HepG2 (cell line): ENCODE results near the gene CEP164. TPM values are rescaled to one million over a fixed set of nuclear protein-coding genes. Genes with fewer than 3 reads are reported as not detected.

Experiments used
- ATAC-seq: fragments of 200-7000 bp; cut with Tn5 transposase; 3 replicates; pipeline ENCODE4 v1.9.1; 2020; ENCODE audit warnings: mild to moderate bottlenecking, moderate library complexity
- BruUV-seq: library from RNA; stranded (reverse); fragments of 400-500 nt; replicated peaks from 2 replicates; lab custom pipeline; 2021; lab: Mats Ljungman, UMichigan
- CTCF ChIA-PET: fragments of 300-600 bp; formaldehyde crosslinking; extraction: SDS; loops from one replicate; lab custom pipeline; 2021; ENCODE audit warnings: low total read pairs, inconsistent platforms, low intra/inter-chr PET ratio; lab: Yijun Ruan, JAX
- POLR2A ChIA-PET: fragments of 350-600 bp; sonication (Branson Sonifier 250); formaldehyde crosslinking; loops from one replicate; lab custom pipeline; 2020; ENCODE audit warnings: antibody characterized with exemption, inconsistent platforms; lab: Yijun Ruan, JAX
- DNase-seq: peaks from one replicate; pipeline ENCODE4 v3.0.0-alpha.2; 2015; ENCODE audit warnings: low spot score
- FAIRE-seq: peaks from 3 replicates; lab custom pipeline; 2011; peaks lifted over from hg19 to GRCh38; lab: Jason Lieb, UNC
- H2AFZ ChIP-seq: one replicate; pipeline ENCODE4 v1.6.1; 2011; ENCODE audit warnings: low read length, inconsistent platforms
- H3K27ac ChIP-seq: fragments of 300-600 bp; 3 replicates; pipeline ENCODE4 v1.8.0; 2011; ENCODE audit warnings: mixed run types, mild to moderate bottlenecking, mixed read lengths, low read length, inconsistent platforms; ENCODE audit not compliant: insufficient read depth; ENCODE audit errors: extremely low read length
- H3K27me3 ChIP-seq, 2 experiments: fragments of 200-600 bp in 1 of 2; 2 replicates in 1 of 2; 3 replicates in 1 of 2; pipeline versions ENCODE4 v1.6.0 to v1.8.0; 2011; ENCODE audit warnings: low read length in 2 of 2, mild to moderate bottlenecking in 2 of 2, moderate library complexity in 2 of 2, inconsistent platforms in 1 of 2; ENCODE audit not compliant: insufficient read depth in 2 of 2, control insufficient read depth in 1 of 2
- H3K36me3 ChIP-seq, 2 experiments: fragments of 200-600 bp in 1 of 2; replicated peaks in 1 of 2; 2 replicates in 1 of 2; 3 replicates in 1 of 2; pipeline versions ENCODE4 v1.5.1 to v1.8.0; 2011; ENCODE audit warnings: low read length in 2 of 2, inconsistent platforms in 1 of 2; ENCODE audit not compliant: insufficient read depth in 2 of 2, control insufficient read depth in 1 of 2
- H3K4me1 ChIP-seq: 2 replicates; pipeline ENCODE4 v1.5.1; 2012; ENCODE audit warnings: low read length, inconsistent platforms; ENCODE audit not compliant: insufficient read depth
- H3K4me2 ChIP-seq: 2 replicates; pipeline ENCODE4 v1.6.0; 2011; ENCODE audit warnings: low read depth, low read length, inconsistent platforms
- H3K4me3 ChIP-seq, 3 experiments: fragments of 200-600 bp in 1 of 3; sonication (generic), shearing (Covaris generic) in 1 of 3; replicated peaks in 1 of 3; 2 replicates each; pipeline ENCODE4 v1.5.1; 2011 to 2016; ENCODE audit warnings: low read length in 3 of 3, inconsistent platforms in 2 of 3, low read depth in 2 of 3, mild to moderate bottlenecking in 2 of 3, control low read depth in 1 of 3, mixed read lengths in 1 of 3; ENCODE audit not compliant: insufficient read depth in 1 of 3
- H3K79me2 ChIP-seq: one replicate; pipeline ENCODE4 v1.6.1; 2011; ENCODE audit warnings: low read length, inconsistent platforms; ENCODE audit not compliant: insufficient read depth
- H3K9ac ChIP-seq: 2 replicates; pipeline ENCODE4 v1.6.0; 2011; ENCODE audit warnings: mild to moderate bottlenecking, low read depth, low read length, inconsistent platforms; ENCODE audit not compliant: insufficient read depth
- H3K9me3 ChIP-seq: 2 replicates; pipeline ENCODE4 v1.5.1; 2012; ENCODE audit warnings: mild to moderate bottlenecking, low read length
- H4K20me1 ChIP-seq: 2 replicates; pipeline ENCODE4 v1.6.0; 2011; ENCODE audit warnings: inconsistent platforms, mild to moderate bottlenecking, low read length, moderate library complexity; ENCODE audit not compliant: insufficient read depth
- AGO1 ChIP-seq: fragments of 200-400 bp; formaldehyde crosslinking; IDR thresholded peaks from 2 replicates; pipeline ENCODE4 v1.6.1; 2017; ENCODE audit warnings: mild to moderate bottlenecking, low read depth, low read length, moderate library complexity; ENCODE audit not compliant: poor library complexity, severe bottlenecking
- AGO2 ChIP-seq: fragments of 200-400 bp; formaldehyde crosslinking; optimal IDR thresholded peaks from 2 replicates; pipeline ENCODE3; 2017; ENCODE audit warnings: mild to moderate bottlenecking, low read depth, low read length, moderate library complexity
- AHR ChIP-seq: IDR thresholded peaks from 2 replicates; pipeline ENCODE4 v1.6.1; 2018; ENCODE audit warnings: missing genetic modification reagents, missing compliant biosample characterization
- CTCF ChIP-seq: sonication (generic); formaldehyde crosslinking; IDR thresholded peaks from 2 replicates; pipeline ENCODE4 v1.5.0; 2020; ENCODE audit warnings: mild to moderate bottlenecking, missing genetic modification reagents, moderate library complexity
- DZIP1 ChIP-seq: sonication (generic); formaldehyde crosslinking; IDR thresholded peaks from 2 replicates; pipeline ENCODE4 v1.5.0; 2020; ENCODE audit warnings: mild to moderate bottlenecking, missing genetic modification reagents
- HMGXB4 ChIP-seq, 2 experiments: sonication (generic) in 1 of 2; formaldehyde crosslinking in 1 of 2; IDR thresholded peaks; 2 replicates each; pipeline versions ENCODE4 v1.4.0 to v1.6.1; 2018 to 2020; ENCODE audit warnings: missing genetic modification reagents in 2 of 2, borderline replicate concordance in 1 of 2, low read depth in 1 of 2, mild to moderate bottlenecking in 1 of 2, missing biosample characterization in 1 of 2
- SMC3 ChIP-seq: IDR thresholded peaks from 2 replicates; pipeline ENCODE4 v1.6.1; 2011; ENCODE audit warnings: low read length, improper control_type of control experiment
- STAG1 ChIP-seq: sonication (generic); formaldehyde crosslinking; IDR thresholded peaks from 2 replicates; pipeline ENCODE4 v1.4.0; 2020; ENCODE audit warnings: missing genetic modification reagents
- XRCC5 ChIP-seq: fragments of 200-400 bp; formaldehyde crosslinking; optimal IDR thresholded peaks from 2 replicates; pipeline ENCODE3; 2017; ENCODE audit warnings: mild to moderate bottlenecking, low read length
- ZBTB37 ChIP-seq: sonication (generic); formaldehyde crosslinking; IDR thresholded peaks from 2 replicates; pipeline ENCODE4 v1.4.0; 2020; ENCODE audit warnings: mild to moderate bottlenecking, missing genetic modification reagents
- ZNF17 ChIP-seq: sonication (generic); formaldehyde crosslinking; IDR thresholded peaks from 2 replicates; pipeline ENCODE4 v1.5.0; 2020; ENCODE audit warnings: mild to moderate bottlenecking, missing genetic modification reagents
- ZNF225 ChIP-seq: sonication (generic); formaldehyde crosslinking; IDR thresholded peaks from 2 replicates; pipeline ENCODE4 v1.4.0; 2020; ENCODE audit warnings: mild to moderate bottlenecking, missing genetic modification reagents
- ZNF431 ChIP-seq: sonication (generic); formaldehyde crosslinking; IDR thresholded peaks from 2 replicates; pipeline ENCODE4 v1.9.0; 2022; ENCODE audit warnings: missing genetic modification reagents, low read depth, mild to moderate bottlenecking, borderline replicate concordance
- ZNF530 ChIP-seq: sonication (generic); formaldehyde crosslinking; IDR thresholded peaks from 2 replicates; pipeline ENCODE4 v1.5.0; 2020; ENCODE audit warnings: low read depth, mild to moderate bottlenecking, missing genetic modification reagents
- ZNF546 ChIP-seq: sonication (generic); formaldehyde crosslinking; conservative IDR thresholded peaks from 2 replicates; pipeline ENCODE4 v1.8.1; 2023; ENCODE audit warnings: mild to moderate bottlenecking, missing genetic modification reagents
- ZNF839 ChIP-seq: sonication (generic); formaldehyde crosslinking; IDR thresholded peaks from 2 replicates; pipeline ENCODE4 v1.4.0; 2020; ENCODE audit warnings: missing genetic modification reagents, mild to moderate bottlenecking, borderline replicate concordance
- ZNF891 ChIP-seq: sonication (generic); formaldehyde crosslinking; IDR thresholded peaks from 2 replicates; pipeline ENCODE4 v1.5.0; 2020; ENCODE audit warnings: mild to moderate bottlenecking, missing genetic modification reagents
- WGBS: methylation state at CpG from one replicate; pipeline ENCODE4 v1.1.6; 2017; ENCODE audit warnings: low lambda C conversion rate; 5-methylcytosine and 5-hydroxymethylcytosine counted together
- in situ Hi-C: cut with HindIII; loops from 2 replicates; pipeline ENCODE4 v1.10.0; 2017; ENCODE audit warnings: low pct_unique_long_range_greater_than_20kb; ENCODE audit not compliant: extremely low pct_ligation_motif_present
- intact Hi-C: fragments of 100-400 bp; cut with micrococcal nuclease; formaldehyde crosslinking; loops from one replicate; pipeline ENCODE4 v1.10.0; 2022; ENCODE audit not compliant: unreplicated experiment
- polyA plus RNA-seq, 8 experiments: library from polyadenylated mRNA; depleted of rRNA in 3 of 8; stranded (reverse) in 7 of 8; unstranded in 1 of 8; fragments of >200 nt; fragmentation: Illumina TruSeq in 4 of 8; extraction: Trizol in 4 of 8; gene quantifications; 2 replicates each; pipeline versions ENCODE4 v1.2.1 to v1.2.3, GENCODE V29; 2011 to 2016; ENCODE audit warnings: low read depth in 4 of 8, missing spikeins in 1 of 8, mixed read lengths in 1 of 8; ENCODE audit not compliant: insufficient read depth in 1 of 8
- total RNA-seq, 5 experiments: library from RNA; depleted of rRNA; stranded (reverse); fragments of >200 nt; fragmentation: Illumina TruSeq; extraction: Trizol; gene quantifications; 2 replicates each; pipeline ENCODE4 v1.2.3, GENCODE V29; 2016; ENCODE audit warnings: low read depth in 1 of 5

Gene CEP164
- total and polyA plus RNA-seq, 2 of the 13 experiments (the other 11 are each of a cell fraction or from before 2014, with no cell fraction given) = 11.4 to 15.2 TPM

GRCh38 chr11:117426297-117426685, 98.6 kb downstream of the CEP164 start:
- ChIA-PET POLR2A (interaction anchor here (0.9 kb wide), 1 partner anchor 389 kb away, joined by 3 read pairs; no protein-coding TSS in a partner anchor), CTCF (interaction anchor here (1.3 kb wide), 2 partner anchors 195 to 391 kb away, joined by 4 to 6 read pairs; no protein-coding TSS in a partner anchor)
- Histone ChIP-seq H4K20me1 (no peaks in the 10 kb centered on the region), H3K4me2 (no peak overlapping the region), H3K36me3 (no peaks in the 10 kb centered on the region), H3K4me1 (peaks cover 4% of the 10 kb centered on the region; the same call in 1 of the 2 replicates), H3K79me2 (no peaks in the 10 kb centered on the region), H3K27ac (no peak overlapping the region), H3K9ac (no peak overlapping the region), H3K9me3 (no peaks in the 10 kb centered on the region), H2AFZ (no peak overlapping the region), H3K27me3 (peaks cover 2 to 24% of the 10 kb centered on the region in 2 experiments; a peak in 4 of 5 replicates), H3K4me3 (no peak overlapping the region)
- no TSS peak for BruUV-seq
- FAIRE-seq (peak; percentile 76), DNase-seq (peak; percentile 38), ATAC-seq (peak; percentile 80)
- WGBS = 40% methylated on average over 1 of the region's 17 CpGs
- in situ Hi-C loops (loop anchor here (25.0 kb wide), 1 partner anchor 511 kb away; the partner anchor contains the start of gene TMPRSS13), intact Hi-C loops (loop anchor here (1.0 to 10.0 kb wide), 2 partner anchors 383 to 519 kb away; no protein-coding TSS in a partner anchor)
- TF ChIP-seq ZNF17 (CRISPR knock-in tag) (no peak), AGO1 (no peak), XRCC5 (peak; percentile 74), STAG1 (CRISPR knock-in tag) (peak; percentile 82), ZNF891 (CRISPR knock-in tag) (no peak), ZNF530 (CRISPR knock-in tag) (no peak), ZNF546 (CRISPR knock-in tag) (no peak), ZNF839 (no peak), HMGXB4 (CRISPR knock-in tag; IDR thresholded peaks at IDR 0.05; ENCODE audit: borderline replicate concordance in 1 of 2, low read depth in 1 of 2) (no peak), CTCF (peak; percentile 95), DZIP1 (CRISPR knock-in tag) (no peak), ZNF225 (CRISPR knock-in tag) (no peak), ZNF431 (no peak), AHR (CRISPR knock-in tag) (no peak), ZBTB37 (CRISPR knock-in tag) (no peak), AGO2 (no peak), SMC3 (peak; percentile 66)
